Panc1 (cell line): ENCODE measurements around the gene ADAP2.

Experiments used
- CTCF ChIP-seq: fragments of 450-650 bp; IDR thresholded peaks from 2 replicates; pipeline ENCODE4 v1.5.1; 2017; ENCODE audit warnings: mild to moderate bottlenecking
- POLR2AphosphoS5 ChIP-seq: IDR thresholded peaks from 2 replicates; pipeline ENCODE4 v1.6.1; 2012; ENCODE audit warnings: mild to moderate bottlenecking, low read depth, low read length, moderate library complexity
- REST ChIP-seq, 2 experiments: IDR thresholded peaks; 2 replicates each; pipeline ENCODE4 v1.6.1; 2011 to 2012; ENCODE audit warnings: low read depth in 2 of 2, control low read depth in 1 of 2, low read length in 1 of 2, mild to moderate bottlenecking in 1 of 2, moderate library complexity in 1 of 2; ENCODE audit not compliant: insufficient read depth in 1 of 2
- SIN3A ChIP-seq: IDR thresholded peaks from 2 replicates; pipeline ENCODE4 v1.6.1; 2012; ENCODE audit warnings: low read depth, mild to moderate bottlenecking, low read length, moderate library complexity, borderline replicate concordance; ENCODE audit not compliant: insufficient read depth

DNA sequence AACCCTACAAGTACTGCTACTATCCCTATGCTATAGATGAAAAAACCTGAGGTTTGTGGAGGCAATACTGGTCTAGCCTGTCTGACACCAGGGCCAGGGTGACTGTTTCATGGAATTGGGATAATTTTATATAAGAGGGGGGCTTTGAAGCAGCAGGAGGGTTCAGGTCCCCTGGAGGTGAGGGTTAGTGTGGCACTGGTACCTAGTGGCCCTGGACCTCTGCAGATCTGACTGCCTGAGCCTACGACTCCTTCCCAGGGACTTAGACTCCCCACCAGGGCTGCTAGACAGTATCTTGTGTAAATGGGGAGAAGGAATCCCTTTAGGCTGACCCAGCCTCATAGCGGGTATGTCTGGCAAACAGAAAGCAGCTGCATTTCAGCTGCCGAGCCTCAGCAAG is 6.8 kb downstream of the ADAP2 start:
- TF ChIP-seq CTCF = no peak
- TF ChIP-seq SIN3A = no peak
- TF ChIP-seq POLR2AphosphoS5 = no peak
- TF ChIP-seq REST (IDR thresholded peaks at IDR 0.05; ENCODE audit: insufficient read depth in 1 of 2, low read depth in 2 of 2, low read length in 1 of 2) = no peak
